SK-N-MC (cell line): Measurements from ENCODE around the gene AUTS2.

Experiments
- EZH2 ChIP-seq: fragments of 200-600 bp; sonication (generic); IDR thresholded peaks from one replicate; pipeline ENCODE4 v1.6.1; 2017; ENCODE audit warnings: antibody characterized with exemption
- POLR2AphosphoS5 ChIP-seq: IDR thresholded peaks from 2 replicates; pipeline ENCODE4 v1.6.1; 2012; ENCODE audit warnings: mild to moderate bottlenecking, low read depth, low read length, borderline replicate concordance

GRCh38 chr7:70495033-70495376, 896.7 kb downstream of the AUTS2 start:
- TF ChIP-seq POLR2AphosphoS5 (no peak), EZH2 (no peak)
